Fibroblast of skin of right biceps (primary cell): Measurements from ENCODE around the gene TTLL7.

Experiments used
- DNase-seq: peaks from one replicate; pipeline ENCODE4 v3.0.0-alpha.2; 2013

The TTLL7 gene

GRCh38 chr1:83998498-83999315, at the start of gene TTLL7:
Gene TTLL7, minus strand, starts transcription at chr1:83999132. Its CDS starts 46,921 bp downstream, at chr1:83952211.
- peak; percentile 76 for DNase-seq

- no peak for DNase-seq
Observed at GRCh38 chr1:84042461-84042860, 43.5 kb upstream of the TTLL7 start.

- no peak for DNase-seq
Observed at GRCh38 chr1:84037758-84038611, 39.1 kb upstream of the TTLL7 start.

GRCh38 chr1:84031802-84032327, 32.9 kb upstream of the TTLL7 start:
- no peak for DNase-seq

GRCh38 chr1:84027368-84027767, 28.4 kb upstream of the TTLL7 start:
- DNase-seq = no peak

- no peak for DNase-seq
Observed at GRCh38 chr1:84025966-84026365, 27.0 kb upstream of the TTLL7 start.

GRCh38 chr1:84021822-84022221, 22.9 kb upstream of the TTLL7 start:
- no peak for DNase-seq

GRCh38 chr1:84020151-84020550, 21.2 kb upstream of the TTLL7 start:
- DNase-seq = no peak

- DNase-seq = no peak
Observed at GRCh38 chr1:84019217-84019616, 20.3 kb upstream of the TTLL7 start.

- DNase-seq = no peak
Observed at GRCh38 chr1:84013708-84014107, 14.8 kb upstream of the TTLL7 start.

- no peak for DNase-seq
Observed at GRCh38 chr1:84012018-84012417, 13.1 kb upstream of the TTLL7 start.

GRCh38 chr1:84010136-84010535, 11.2 kb upstream of the TTLL7 start:
- no peak for DNase-seq

GRCh38 chr1:84008631-84009030, 9.7 kb upstream of the TTLL7 start:
- DNase-seq = no peak

- DNase-seq = no peak
Observed at GRCh38 chr1:84006591-84006990, 7.7 kb upstream of the TTLL7 start.

- DNase-seq = no peak
Observed at GRCh38 chr1:84001501-84001900, 2.6 kb upstream of the TTLL7 start.

GRCh38 chr1:84000954-84001495, 2.1 kb upstream of the TTLL7 start:
- no peak for DNase-seq

GRCh38 chr1:84000196-84000885, 1.4 kb upstream of the TTLL7 start:
- no peak for DNase-seq

GRCh38 chr1:83999316-83999819, 436 bp upstream of the TTLL7 start:
- peak; percentile 79 for DNase-seq

GRCh38 chr1:83998205-83998497, 781 bp downstream of the TTLL7 start:
- DNase-seq = no peak

- DNase-seq = no peak
Observed at GRCh38 chr1:83997631-83998030, 1.3 kb downstream of the TTLL7 start.

- DNase-seq = peak; percentile 64
Observed at GRCh38 chr1:83996621-83997020, 2.3 kb downstream of the TTLL7 start.

- no peak for DNase-seq
Observed at GRCh38 chr1:83996191-83996590, 2.7 kb downstream of the TTLL7 start.

- no peak for DNase-seq
Observed at GRCh38 chr1:83995649-83996048, 3.3 kb downstream of the TTLL7 start.
